B cell (primary cell): ENCODE measurements around the gene CRYBG2. TPM values are rescaled to one million over a fixed set of nuclear protein-coding genes. Genes with fewer than 3 reads are reported as not detected.
A peak's percentile ranks its signal among the peaks of the same experiment; 100 is the strongest.

Experiments
- ATAC-seq: fragments of 200-7000 bp; cut with Tn5 transposase; one replicate; pipeline ENCODE4 v1.10.0; 2021; ENCODE audit warnings: low read depth, mild to moderate bottlenecking, moderate number of reproducible peaks, moderate library complexity
- CTCF ChIA-PET: fragments of 350-600 bp; sonication (Branson Sonifier 250); formaldehyde crosslinking; loops from one replicate; lab custom pipeline; 2021; ENCODE audit warnings: antibody characterized with exemption, inconsistent platforms; lab: Charles Lee
- POLR2A ChIA-PET: fragments of 350-600 bp; sonication (Branson Sonifier 250); formaldehyde crosslinking; loops from one replicate; lab custom pipeline; 2021; ENCODE audit warnings: antibody characterized with exemption; lab: Charles Lee
- DNase-seq: peaks from one replicate; pipeline ENCODE4 v3.0.0; 2013
- H2AFZ ChIP-seq: 2 replicates; pipeline ENCODE4 v1.6.1; 2012; ENCODE audit warnings: mild to moderate bottlenecking, low read depth, low read length; ENCODE audit not compliant: insufficient read depth, poor library complexity, severe bottlenecking
- H3K27ac ChIP-seq, 2 donors: 1 replicate in 1 of 2; 2 replicates in 1 of 2; pipeline ENCODE4 v1.5.1; 2012 to 2013; ENCODE audit warnings: low read length in 2 of 2, mild to moderate bottlenecking in 2 of 2, moderate library complexity in 1 of 2
- H3K27me3 ChIP-seq, 4 experiments: fragments of 200-600 bp in 1 of 4; sonication (generic) in 1 of 4; replicated peaks in 1 of 4; 1 replicate in 2 of 4; 2 replicates in 2 of 4; pipeline versions ENCODE4 v1.6.1 to v1.7.0; 2013 to 2016; ENCODE audit warnings: low read length in 3 of 4, mild to moderate bottlenecking in 2 of 4, mixed read lengths in 1 of 4, moderate library complexity in 1 of 4; ENCODE audit not compliant: insufficient read depth in 4 of 4, control insufficient read depth in 3 of 4; ENCODE audit errors: control extremely low read depth in 1 of 4
- H3K36me3 ChIP-seq, 2 experiments: replicated peaks in 1 of 2; 1 replicate in 1 of 2; 2 replicates in 1 of 2; pipeline versions ENCODE4 v1.6.1 to v1.7.1; 2013; ENCODE audit warnings: low read length in 1 of 2; ENCODE audit not compliant: insufficient read depth in 2 of 2, control insufficient read depth in 1 of 2; ENCODE audit errors: control extremely low read depth in 1 of 2, extremely low read depth in 1 of 2
- H3K4me1 ChIP-seq, 2 donors: fragments of 200-600 bp in 1 of 2; sonication (generic) in 1 of 2; 1 replicate in 1 of 2; 2 replicates in 1 of 2; pipeline versions ENCODE4 v1.5.1 to v1.6.1; 2013 to 2017; ENCODE audit warnings: low read length in 2 of 2; ENCODE audit not compliant: control insufficient read depth in 2 of 2, insufficient read depth in 2 of 2
- H3K4me2 ChIP-seq: replicated peaks from 2 replicates; pipeline ENCODE3; 2012; ENCODE audit warnings: mild to moderate bottlenecking, low read depth, low read length; ENCODE audit not compliant: poor library complexity, severe bottlenecking
- H3K4me3 ChIP-seq, 5 experiments: fragments of 200-600 bp in 1 of 5; sonication (generic) in 1 of 5; 1 replicate in 3 of 5; 2 replicates in 2 of 5; pipeline versions ENCODE4 v1.5.1 to v1.7.0; 2011 to 2016; ENCODE audit warnings: low read length in 4 of 5, mild to moderate bottlenecking in 4 of 5, low read depth in 2 of 5, control low read depth in 1 of 5, moderate library complexity in 1 of 5; ENCODE audit not compliant: insufficient read depth in 1 of 5; ENCODE audit errors: control extremely low read depth in 1 of 5, extremely low read depth in 1 of 5
- H3K79me2 ChIP-seq: fragments of 200-600 bp; sonication (generic); one replicate; pipeline ENCODE4 v1.6.0; 2016; ENCODE audit warnings: low read length; ENCODE audit not compliant: control insufficient read depth, insufficient read depth
- H3K9ac ChIP-seq: fragments of 200-600 bp; sonication (generic); 2 replicates; pipeline ENCODE4 v1.6.1; 2017; ENCODE audit warnings: mild to moderate bottlenecking, low read length, moderate library complexity
- H3K9me3 ChIP-seq, 3 donors: one replicate each; pipeline versions ENCODE4 v1.6.1 to v1.7.1; 2013; ENCODE audit warnings: low read length in 2 of 3; ENCODE audit not compliant: control insufficient read depth in 2 of 3, insufficient read depth in 1 of 3; ENCODE audit errors: control extremely low read depth in 1 of 3
- H4K20me1 ChIP-seq: 2 replicates; pipeline ENCODE4 v1.6.0; 2012; ENCODE audit warnings: mild to moderate bottlenecking, low read length; ENCODE audit not compliant: insufficient read depth, control insufficient read depth, poor library complexity, severe bottlenecking
- H3K27ac Mint-ChIP-seq: one replicate; pipeline ENCODE4 v1.8.0; 2021; ENCODE audit warnings: mixed read lengths
- H3K27me3 Mint-ChIP-seq: one replicate; pipeline ENCODE4 v1.8.0; 2021; ENCODE audit warnings: mixed read lengths
- H3K4me1 Mint-ChIP-seq: one replicate; pipeline ENCODE4 v1.8.0; 2021; ENCODE audit warnings: mixed read lengths
- H3K4me3 Mint-ChIP-seq: one replicate; pipeline ENCODE4 v1.8.0; 2021; ENCODE audit warnings: mixed read lengths
- H3K9me3 Mint-ChIP-seq: one replicate; pipeline ENCODE4 v1.8.0; 2022; ENCODE audit warnings: mixed read lengths; ENCODE audit not compliant: insufficient read depth
- EZH2 ChIP-seq: IDR thresholded peaks from 2 replicates; pipeline ENCODE4 v1.6.1; 2012; ENCODE audit warnings: borderline replicate concordance, low read depth, mild to moderate bottlenecking, moderate library complexity, low read length; ENCODE audit not compliant: insufficient read depth, poor library complexity, severe bottlenecking
- WGBS: methylation state at CpG from one replicate; pipeline ENCODE4 v1.1.5; 2013; ENCODE audit warnings: missing lambda C conversion rate; ENCODE audit not compliant: insufficient coverage; 5-methylcytosine and 5-hydroxymethylcytosine counted together
- intact Hi-C: fragments of 100-400 bp; cut with micrococcal nuclease; formaldehyde crosslinking; loops from one replicate; pipeline ENCODE4 v1.10.0; 2022
- polyA plus RNA-seq: library from polyadenylated mRNA; depleted of rRNA; stranded (reverse); fragments of >200 nt; gene quantifications from 2 replicates; pipeline ENCODE4 v1.2.3, GENCODE V29; 2012
- total RNA-seq, 2 donors: library from RNA; stranded (reverse); fragments of 120-200 nt in 1 of 2; gene quantifications; 1 replicate in 1 of 2; 2 replicates in 1 of 2; pipeline versions ENCODE4 v1.2.3 to v1.2.4, GENCODE V29; 2013 to 2022
- TF ChIP-seq, protein P1 (sequence below): fragments of 200-600 bp; IDR thresholded peaks from one replicate; pipeline ENCODE4 v1.8.0; 2022; ENCODE audit warnings: antibody characterized with exemption, mild to moderate bottlenecking

CRYBG2 gene
- total and polyA plus RNA-seq, 2 donors (not counting 1 experiment from before 2014, with no cell fraction given), result 3.3 to 5.3 TPM

DNA sequence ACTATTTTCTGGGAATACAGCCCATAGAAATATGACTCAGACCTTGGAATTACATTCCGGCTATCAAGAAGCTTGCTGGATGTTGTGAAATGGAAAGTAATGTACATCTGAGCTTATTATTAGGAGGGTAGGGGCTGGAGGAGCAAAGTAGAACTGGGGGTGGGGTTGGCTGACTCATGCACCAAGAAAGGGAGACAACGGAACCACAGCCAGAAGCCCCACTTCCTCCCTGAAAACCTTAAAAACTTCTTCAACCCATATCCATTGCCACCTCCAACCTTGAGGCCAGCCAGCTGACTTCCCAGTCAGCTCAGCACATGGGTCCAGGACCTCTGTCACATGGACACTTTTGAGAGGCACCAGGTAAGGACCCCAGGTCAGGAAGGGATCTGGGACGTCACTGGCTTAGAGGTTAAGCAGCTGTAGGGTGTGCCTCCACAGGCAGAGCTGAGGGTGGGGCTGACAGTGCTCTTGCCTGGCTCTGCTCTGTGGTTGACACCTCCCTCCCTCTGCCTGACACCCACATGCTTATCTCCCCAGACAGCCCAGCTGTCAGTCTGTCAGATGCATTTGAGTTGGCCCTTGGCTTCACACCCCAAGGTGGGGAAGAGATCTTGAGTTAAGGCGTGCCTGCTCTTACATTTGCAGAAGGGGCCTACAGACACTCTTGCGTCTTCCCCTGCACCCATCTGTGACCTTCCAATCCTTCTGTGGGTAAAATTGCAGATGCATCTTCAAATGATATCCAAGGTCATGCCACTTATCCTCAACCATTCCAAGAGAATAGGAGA lies 24.4 kb upstream of the CRYBG2 start:
- intact Hi-C loops, result no loop called here
- Histone ChIP-seq H3K4me2 (peak overlapping the region; percentile 70), H3K9ac (peak overlapping the region; percentile 19), H3K4me3 (peak overlapping the region in 3 of 5 experiments; percentile 17 to 36 (median 17)), H2AFZ (peak overlapping the region; percentile 70), H3K27ac (peak overlapping the region; percentile 52 to 76), H3K27me3 (no peaks in the 10 kb centered on the region), H3K79me2 (no peaks in the 10 kb centered on the region), H3K36me3 (no peaks in the 10 kb centered on the region), H3K4me1 (peaks cover 25 to 40% of the 10 kb centered on the region in 2 donors), H3K9me3 (no peaks in the 10 kb centered on the region), H4K20me1 (no peaks in the 10 kb centered on the region)
- TF ChIP-seq, protein P1, sequence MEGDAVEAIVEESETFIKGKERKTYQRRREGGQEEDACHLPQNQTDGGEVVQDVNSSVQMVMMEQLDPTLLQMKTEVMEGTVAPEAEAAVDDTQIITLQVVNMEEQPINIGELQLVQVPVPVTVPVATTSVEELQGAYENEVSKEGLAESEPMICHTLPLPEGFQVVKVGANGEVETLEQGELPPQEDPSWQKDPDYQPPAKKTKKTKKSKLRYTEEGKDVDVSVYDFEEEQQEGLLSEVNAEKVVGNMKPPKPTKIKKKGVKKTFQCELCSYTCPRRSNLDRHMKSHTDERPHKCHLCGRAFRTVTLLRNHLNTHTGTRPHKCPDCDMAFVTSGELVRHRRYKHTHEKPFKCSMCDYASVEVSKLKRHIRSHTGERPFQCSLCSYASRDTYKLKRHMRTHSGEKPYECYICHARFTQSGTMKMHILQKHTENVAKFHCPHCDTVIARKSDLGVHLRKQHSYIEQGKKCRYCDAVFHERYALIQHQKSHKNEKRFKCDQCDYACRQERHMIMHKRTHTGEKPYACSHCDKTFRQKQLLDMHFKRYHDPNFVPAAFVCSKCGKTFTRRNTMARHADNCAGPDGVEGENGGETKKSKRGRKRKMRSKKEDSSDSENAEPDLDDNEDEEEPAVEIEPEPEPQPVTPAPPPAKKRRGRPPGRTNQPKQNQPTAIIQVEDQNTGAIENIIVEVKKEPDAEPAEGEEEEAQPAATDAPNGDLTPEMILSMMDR, result no peak
- no peak for TF ChIP-seq EZH2
- Mint-ChIP-seq H3K27ac (peak overlapping the region; percentile 93), H3K9me3 (peaks cover 2% of the 10 kb centered on the region), H3K27me3 (no peaks in the 10 kb centered on the region), H3K4me1 (peaks cover 46% of the 10 kb centered on the region), H3K4me3 (peak overlapping the region; percentile 77)
- WGBS, result 30% methylated on average over 2 of the region's 5 CpGs
- ATAC-seq (peak; percentile 93), DNase-seq (peak; percentile 62)
- ChIA-PET CTCF (interaction anchor here (0.9 to 3.5 kb wide), 12 partner anchors 9 to 209 kb away, joined by 3 to 17 read pairs (median 4); partner anchors contain the start of gene ZNF593), POLR2A (interaction anchor here (0.9 kb wide), 1 partner anchor 88 kb away, joined by 3 read pairs; no protein-coding TSS in a partner anchor)

DNA sequence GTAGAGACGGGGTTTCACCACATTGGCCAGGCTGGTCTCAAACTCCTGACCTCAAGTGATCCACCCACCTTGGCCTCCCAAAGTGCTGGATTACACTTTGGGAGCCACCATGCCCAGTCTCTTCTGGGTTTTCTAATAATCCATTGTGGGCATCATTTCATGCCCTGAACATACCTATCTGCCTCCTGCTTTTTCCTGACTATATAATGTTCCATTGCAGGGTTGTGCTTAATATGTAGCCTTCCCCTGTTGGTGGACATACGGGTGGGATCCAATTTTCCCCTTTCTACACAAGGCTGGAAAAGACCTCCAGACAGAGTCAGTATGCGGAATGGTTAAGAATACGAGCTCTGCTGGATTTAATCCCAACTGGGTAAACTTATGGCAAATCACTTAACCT lies 22.1 kb upstream of the CRYBG2 start:
- Histone ChIP-seq H3K4me3 (no peak overlapping the region), H3K4me1 (peaks cover 25 to 42% of the 10 kb centered on the region in 2 donors), H3K27ac (no peak overlapping the region), H3K79me2 (no peaks in the 10 kb centered on the region), H3K36me3 (no peaks in the 10 kb centered on the region), H3K9me3 (no peaks in the 10 kb centered on the region), H3K27me3 (no peaks in the 10 kb centered on the region), H3K9ac (no peak overlapping the region), H4K20me1 (no peaks in the 10 kb centered on the region), H3K4me2 (no peak overlapping the region), H2AFZ (no peak overlapping the region)
- ATAC-seq (no peak), DNase-seq (no peak)
- 96% methylated on average over 4 of the region's 4 CpGs for WGBS
- Mint-ChIP-seq H3K27ac (peak overlapping the region; percentile 29), H3K4me3 (no peak overlapping the region), H3K4me1 (peaks cover 47% of the 10 kb centered on the region), H3K9me3 (peaks cover 2% of the 10 kb centered on the region), H3K27me3 (no peaks in the 10 kb centered on the region)
- CTCF ChIA-PET, result interaction anchor here (0.9 to 3.5 kb wide), 3 partner anchors 11 to 41 kb away, joined by 5 to 13 read pairs (median 5); no protein-coding TSS in a partner anchor
- intact Hi-C loops, result no loop called here
- TF ChIP-seq EZH2, result no peak
- TF ChIP-seq, protein P1, result no peak
- POLR2A ChIA-PET, result no interaction called here
